CD8-positive, alpha-beta memory T cell (primary cell): ENCODE measurements around the gene BID. TPM values are rescaled to one million over a fixed set of nuclear protein-coding genes. Genes with fewer than 3 reads are reported as not detected.

Experiments
- CTCF ChIA-PET: fragments of 350-600 bp; sonication (Branson Sonifier 250); formaldehyde crosslinking; loops from one replicate; lab custom pipeline; 2021; ENCODE audit warnings: antibody characterized with exemption; lab: Charles Lee
- POLR2A ChIA-PET: fragments of 350-600 bp; sonication (Branson Sonifier 250); formaldehyde crosslinking; loops from one replicate; lab custom pipeline; 2021; ENCODE audit warnings: antibody characterized with exemption; lab: Charles Lee
- DNase-seq, 5 donors: peaks; one replicate each; pipeline versions ENCODE4 v3.0.0 to v3.0.0-alpha.2; 2020 to 2022; ENCODE audit warnings: mixed read lengths in 1 of 5
- H3K27ac ChIP-seq: one replicate; pipeline ENCODE4 v1.7.0; 2013; ENCODE audit warnings: low read depth, mild to moderate bottlenecking, low read length, moderate library complexity
- H3K27me3 ChIP-seq: 2 replicates; pipeline ENCODE4 v1.7.0; 2013; ENCODE audit warnings: low read length, mild to moderate bottlenecking; ENCODE audit not compliant: insufficient read depth, poor library complexity, severe bottlenecking
- H3K36me3 ChIP-seq: 2 replicates; pipeline ENCODE4 v1.7.0; 2013; ENCODE audit warnings: mild to moderate bottlenecking, low read length, moderate library complexity; ENCODE audit not compliant: insufficient read depth
- H3K4me1 ChIP-seq: 2 replicates; pipeline ENCODE4 v1.7.0; 2013; ENCODE audit warnings: mild to moderate bottlenecking, low read length, moderate library complexity; ENCODE audit not compliant: insufficient read depth
- H3K4me3 ChIP-seq: 2 replicates; pipeline ENCODE4 v1.7.0; 2013; ENCODE audit warnings: mild to moderate bottlenecking, low read length
- H3K9me3 ChIP-seq: 2 replicates; pipeline ENCODE4 v1.7.0; 2013; ENCODE audit warnings: mild to moderate bottlenecking, low read length
- H3K27ac Mint-ChIP-seq, 8 donors: one replicate each; pipeline ENCODE4 v1.8.0; 2020 to 2021; ENCODE audit warnings: mixed read lengths in 8 of 8, mild to moderate bottlenecking in 6 of 8, inconsistent platforms in 3 of 8, moderate library complexity in 3 of 8
- H3K27me3 Mint-ChIP-seq, 2 donors: one replicate each; pipeline ENCODE4 v1.8.0; 2020 to 2021; ENCODE audit warnings: mixed read lengths in 2 of 2, mild to moderate bottlenecking in 1 of 2, moderate library complexity in 1 of 2
- H3K36me3 Mint-ChIP-seq, 3 donors: one replicate each; pipeline ENCODE4 v1.8.0; 2020 to 2021; ENCODE audit warnings: mixed read lengths in 3 of 3, inconsistent platforms in 1 of 3, mild to moderate bottlenecking in 1 of 3
- H3K4me1 Mint-ChIP-seq, 3 donors: one replicate each; pipeline ENCODE4 v1.8.0; 2020 to 2021; ENCODE audit warnings: mixed read lengths in 3 of 3, inconsistent platforms in 1 of 3, mild to moderate bottlenecking in 1 of 3
- H3K4me3 Mint-ChIP-seq, 7 donors: one replicate each; pipeline ENCODE4 v1.8.0; 2020 to 2021; ENCODE audit warnings: mixed read lengths in 7 of 7, mild to moderate bottlenecking in 6 of 7, moderate library complexity in 4 of 7, inconsistent platforms in 2 of 7
- H3K9me3 Mint-ChIP-seq, 5 donors: one replicate each; pipeline ENCODE4 v1.8.0; 2020 to 2022; ENCODE audit warnings: mixed read lengths in 5 of 5, mild to moderate bottlenecking in 3 of 5, moderate library complexity in 2 of 5, inconsistent platforms in 1 of 5
- polyA plus RNA-seq: library from polyadenylated mRNA; unstranded; fragments of 300-500 nt; fragmentation: Illumina TruSeq; gene quantifications from one replicate; pipeline ENCODE4 v1.2.3, GENCODE V29; 2021
- total RNA-seq, 2 experiments: library from RNA; stranded (reverse); gene quantifications; one replicate each; pipeline ENCODE4 v1.2.3, GENCODE V29; 2021

Gene BID
- total and polyA plus RNA-seq, 3 experiments from 2014 or later = 11.5 to 72.5 (median 14.1) TPM

GRCh38 chr22:17797721-17798559, 23.7 kb upstream of the BID start:
- no peaks in the 10 kb centered on the region for H3K36me3 ChIP-seq
- H3K9me3 Mint-ChIP-seq = no peaks in the 10 kb centered on the region
- H3K27me3 Mint-ChIP-seq = no peaks in the 10 kb centered on the region
- no peaks in the 10 kb centered on the region for H3K27me3 ChIP-seq
- no peaks in the 10 kb centered on the region for H3K9me3 ChIP-seq
- no peak for DNase-seq
- H3K4me3 ChIP-seq = no peak overlapping the region
- no peak overlapping the region for H3K27ac ChIP-seq
- ChIA-PET CTCF (interaction anchor here (1.1 kb wide), 1 partner anchor 13 kb away, joined by 4 read pairs; no protein-coding TSS in a partner anchor), POLR2A (interaction anchor here (0.6 kb wide), 1 partner anchor 12 kb away, joined by 3 read pairs; no protein-coding TSS in a partner anchor)
- H3K27ac Mint-ChIP-seq = peak overlapping the region in 1 of 8 donors; percentile 32
- H3K4me1 Mint-ChIP-seq = no peaks in the 10 kb centered on the region
- H3K4me3 Mint-ChIP-seq = no peak overlapping the region
- H3K36me3 Mint-ChIP-seq = peaks cover 0 to 4% (median 3%) of the 10 kb centered on the region in 3 donors
- no peaks in the 10 kb centered on the region for H3K4me1 ChIP-seq

GRCh38 chr22:17796695-17797094, 22.4 kb upstream of the BID start:
- Histone ChIP-seq H3K36me3 (no peaks in the 10 kb centered on the region), H3K4me3 (no peak overlapping the region), H3K27me3 (no peaks in the 10 kb centered on the region), H3K9me3 (no peaks in the 10 kb centered on the region), H3K4me1 (no peaks in the 10 kb centered on the region), H3K27ac (no peak overlapping the region)
- H3K4me1 Mint-ChIP-seq = no peaks in the 10 kb centered on the region
- H3K4me3 Mint-ChIP-seq = no peak overlapping the region
- H3K9me3 Mint-ChIP-seq = no peaks in the 10 kb centered on the region
- CTCF ChIA-PET = interaction anchor here (1.3 kb wide), 1 partner anchor 33 kb away, joined by 3 read pairs; no protein-coding TSS in a partner anchor
- H3K27ac Mint-ChIP-seq = no peak overlapping the region
- POLR2A ChIA-PET = no interaction called here
- H3K27me3 Mint-ChIP-seq = no peaks in the 10 kb centered on the region
- no peak for DNase-seq
- H3K36me3 Mint-ChIP-seq = peaks cover 0 to 3% (median 3%) of the 10 kb centered on the region in 3 donors

- Histone ChIP-seq H3K27ac (no peak overlapping the region), H3K27me3 (no peaks in the 10 kb centered on the region), H3K9me3 (no peaks in the 10 kb centered on the region), H3K4me3 (no peak overlapping the region), H3K4me1 (no peaks in the 10 kb centered on the region), H3K36me3 (no peaks in the 10 kb centered on the region)
- peaks cover 0 to 9% (median 6%) of the 10 kb centered on the region in 3 donors for H3K36me3 Mint-ChIP-seq
- no peaks in the 10 kb centered on the region for H3K9me3 Mint-ChIP-seq
- no peaks in the 10 kb centered on the region for H3K4me1 Mint-ChIP-seq
- CTCF ChIA-PET = interaction anchor here (1.3 kb wide), 1 partner anchor 34 kb away, joined by 3 read pairs; no protein-coding TSS in a partner anchor
- H3K27ac Mint-ChIP-seq = no peak overlapping the region
- POLR2A ChIA-PET = no interaction called here
- no peak overlapping the region for H3K4me3 Mint-ChIP-seq
- no peaks in the 10 kb centered on the region for H3K27me3 Mint-ChIP-seq
- DNase-seq = no peak
Observed at GRCh38 chr22:17795661-17796548, 21.6 kb upstream of the BID start.

GRCh38 chr22:17794726-17795542, 20.7 kb upstream of the BID start:
- CTCF ChIA-PET = interaction anchor here (0.9 kb wide), 1 partner anchor 9 kb away, joined by 5 read pairs; no protein-coding TSS in a partner anchor
- Histone ChIP-seq H3K4me1 (no peaks in the 10 kb centered on the region), H3K4me3 (no peak overlapping the region), H3K9me3 (no peaks in the 10 kb centered on the region), H3K27me3 (no peaks in the 10 kb centered on the region), H3K27ac (no peak overlapping the region), H3K36me3 (no peaks in the 10 kb centered on the region)
- no peaks in the 10 kb centered on the region for H3K9me3 Mint-ChIP-seq
- no peak for DNase-seq
- no peaks in the 10 kb centered on the region for H3K4me1 Mint-ChIP-seq
- H3K36me3 Mint-ChIP-seq = peaks cover 0 to 14% (median 6%) of the 10 kb centered on the region in 3 donors
- no peak overlapping the region for H3K4me3 Mint-ChIP-seq
- POLR2A ChIA-PET = no interaction called here
- H3K27me3 Mint-ChIP-seq = no peaks in the 10 kb centered on the region
- H3K27ac Mint-ChIP-seq = peak overlapping the region in 3 of 8 donors; percentile 16 to 85 (median 38)

GRCh38 chr22:17792854-17793434, 18.7 kb upstream of the BID start:
- Mint-ChIP-seq H3K36me3 (peaks cover 0 to 25% (median 6%) of the 10 kb centered on the region in 3 donors), H3K4me3 (no peak overlapping the region), H3K27ac (peak overlapping the region in 1 of 8 donors; percentile 60), H3K9me3 (no peaks in the 10 kb centered on the region), H3K27me3 (no peaks in the 10 kb centered on the region), H3K4me1 (no peaks in the 10 kb centered on the region)
- ChIA-PET POLR2A (no interaction called here), CTCF (no interaction called here)
- Histone ChIP-seq H3K27ac (no peak overlapping the region), H3K36me3 (no peaks in the 10 kb centered on the region), H3K4me1 (no peaks in the 10 kb centered on the region), H3K27me3 (no peaks in the 10 kb centered on the region), H3K9me3 (no peaks in the 10 kb centered on the region), H3K4me3 (no peak overlapping the region)
- no peak for DNase-seq

- no peaks in the 10 kb centered on the region for H3K27me3 Mint-ChIP-seq
- ChIA-PET POLR2A (no interaction called here), CTCF (interaction anchor here (1.0 kb wide), 1 partner anchor 49 kb away, joined by 3 read pairs; no protein-coding TSS in a partner anchor)
- DNase-seq = no peak
- no peaks in the 10 kb centered on the region for H3K27me3 ChIP-seq
- peak overlapping the region in 1 of 8 donors; percentile 75 for H3K27ac Mint-ChIP-seq
- peaks cover 0 to 27% (median 6%) of the 10 kb centered on the region in 3 donors for H3K36me3 Mint-ChIP-seq
- H3K4me1 ChIP-seq = no peaks in the 10 kb centered on the region
- no peak overlapping the region for H3K4me3 Mint-ChIP-seq
- no peaks in the 10 kb centered on the region for H3K9me3 Mint-ChIP-seq
- H3K9me3 ChIP-seq = no peaks in the 10 kb centered on the region
- H3K4me3 ChIP-seq = no peak overlapping the region
- H3K27ac ChIP-seq = no peak overlapping the region
- H3K4me1 Mint-ChIP-seq = peaks cover 0 to 2% (median 0%) of the 10 kb centered on the region in 3 donors
- H3K36me3 ChIP-seq = no peaks in the 10 kb centered on the region
Observed at GRCh38 chr22:17792299-17792698, 18.0 kb upstream of the BID start.

- Histone ChIP-seq H3K4me3 (no peak overlapping the region), H3K4me1 (no peaks in the 10 kb centered on the region), H3K9me3 (no peaks in the 10 kb centered on the region), H3K27ac (no peak overlapping the region), H3K36me3 (no peaks in the 10 kb centered on the region), H3K27me3 (no peaks in the 10 kb centered on the region)
- H3K4me1 Mint-ChIP-seq = peaks cover 0 to 3% (median 0%) of the 10 kb centered on the region in 3 donors
- no peak overlapping the region for H3K4me3 Mint-ChIP-seq
- CTCF ChIA-PET = no interaction called here
- DNase-seq = no peak
- H3K9me3 Mint-ChIP-seq = no peaks in the 10 kb centered on the region
- peaks cover 0 to 25% (median 6%) of the 10 kb centered on the region in 3 donors for H3K36me3 Mint-ChIP-seq
- no peaks in the 10 kb centered on the region for H3K27me3 Mint-ChIP-seq
- H3K27ac Mint-ChIP-seq = no peak overlapping the region
- POLR2A ChIA-PET = interaction anchor here (0.6 kb wide), 2 partner anchors 86 to 108 kb away, joined by 3 to 4 read pairs; no protein-coding TSS in a partner anchor
Observed at GRCh38 chr22:17791196-17791595, 16.9 kb upstream of the BID start.
